HEK293 (cell line): ENCODE measurements around the gene BMPR2.

Source experiments
- CTCF ChIA-PET: fragments of 350-600 bp; formaldehyde crosslinking; extraction: SDS; loops from one replicate; lab custom pipeline; 2021; ENCODE audit warnings: antibody characterized with exemption; lab: Yijun Ruan, JAX
- POLR2A ChIA-PET: fragments of 300-600 bp; formaldehyde crosslinking; extraction: SDS; loops from one replicate; lab custom pipeline; 2020; ENCODE audit warnings: antibody characterized with exemption, inconsistent platforms; lab: Yijun Ruan, JAX
- H3K27ac ChIP-seq: fragments of 200-500 bp; sonication (Bioruptor generic); 2 replicates; pipeline ENCODE4 v1.5.1; 2014; ENCODE audit warnings: low read depth, low read length, control low read depth, inconsistent platforms; ENCODE audit errors: extremely low read depth
- H3K36me3 ChIP-seq, 2 experiments: fragments of 200-500 bp in 1 of 2; sonication (Bioruptor generic) in 1 of 2; 1 replicate in 1 of 2; 2 replicates in 1 of 2; pipeline ENCODE4 v1.5.1; 2014 to 2017; ENCODE audit warnings: inconsistent platforms in 2 of 2, low read length in 2 of 2; ENCODE audit not compliant: control insufficient read depth in 2 of 2, insufficient read depth in 1 of 2
- H3K4me1 ChIP-seq: fragments of 200-500 bp; sonication (Bioruptor generic); 2 replicates; pipeline ENCODE4 v1.5.1; 2014; ENCODE audit warnings: mild to moderate bottlenecking, low read length, inconsistent platforms; ENCODE audit not compliant: control insufficient read depth, insufficient read depth
- H3K4me3 ChIP-seq: 2 replicates; pipeline ENCODE4 v1.5.1; 2011; ENCODE audit warnings: low read depth, mild to moderate bottlenecking, control low read depth, low read length, moderate library complexity
- H3K9me3 ChIP-seq: fragments of 200-500 bp; sonication (Bioruptor generic); 2 replicates; pipeline ENCODE4 v1.5.1; 2014; ENCODE audit warnings: low read depth, low read length, inconsistent platforms; ENCODE audit not compliant: control insufficient read depth, insufficient read depth
- ATF2 ChIP-seq: fragments of 450-650 bp; formaldehyde crosslinking; IDR thresholded peaks from 2 replicates; pipeline ENCODE4 v1.5.1; 2016; ENCODE audit warnings: missing biosample characterization, missing genetic modification characterization, low read depth
- CTCF ChIP-seq: fragments of 450-650 bp; formaldehyde crosslinking; IDR thresholded peaks from 2 replicates; pipeline ENCODE4 v1.5.1; 2016; ENCODE audit warnings: missing biosample characterization, missing genetic modification characterization
- EGR2 ChIP-seq: fragments of 450-650 bp; formaldehyde crosslinking; IDR thresholded peaks from 2 replicates; pipeline ENCODE4 v1.5.1; 2016; ENCODE audit warnings: low read depth, missing biosample characterization, missing genetic modification characterization
- GFI1B ChIP-seq: fragments of 450-650 bp; formaldehyde crosslinking; IDR thresholded peaks from 2 replicates; pipeline ENCODE4 v1.5.1; 2016; ENCODE audit warnings: missing biosample characterization, missing genetic modification characterization
- GLI4 ChIP-seq: fragments of 450-650 bp; formaldehyde crosslinking; IDR thresholded peaks from 2 replicates; pipeline ENCODE4 v1.5.1; 2016; ENCODE audit warnings: missing biosample characterization, missing genetic modification characterization
- KLF1 ChIP-seq: fragments of 450-650 bp; formaldehyde crosslinking; IDR thresholded peaks from 2 replicates; pipeline ENCODE4 v1.5.1; 2016; ENCODE audit warnings: missing biosample characterization, missing genetic modification characterization
- KLF7 ChIP-seq: fragments of 450-650 bp; formaldehyde crosslinking; IDR thresholded peaks from 2 replicates; pipeline ENCODE4 v1.5.1; 2016; ENCODE audit warnings: missing biosample characterization, missing genetic modification characterization, borderline replicate concordance
- PRDM1 ChIP-seq: fragments of 450-650 bp; formaldehyde crosslinking; IDR thresholded peaks from 2 replicates; pipeline ENCODE4; 2016; ENCODE audit warnings: missing biosample characterization, missing genetic modification characterization
- SP7 ChIP-seq: fragments of 450-650 bp; formaldehyde crosslinking; IDR thresholded peaks from 2 replicates; pipeline ENCODE4 v1.5.1; 2016; ENCODE audit warnings: missing biosample characterization, missing genetic modification characterization
- ZBTB1 ChIP-seq: fragments of 450-650 bp; formaldehyde crosslinking; IDR thresholded peaks from 2 replicates; pipeline ENCODE4 v1.5.1; 2016; ENCODE audit warnings: missing biosample characterization, missing genetic modification characterization
- ZBTB17 ChIP-seq: fragments of 450-650 bp; formaldehyde crosslinking; IDR thresholded peaks from 2 replicates; pipeline ENCODE4 v1.5.1; 2016; ENCODE audit warnings: missing biosample characterization, missing genetic modification characterization
- ZFHX2 ChIP-seq: fragments of 450-650 bp; formaldehyde crosslinking; conservative IDR thresholded peaks from 2 replicates; pipeline ENCODE4 v1.5.1; 2016; ENCODE audit warnings: missing biosample characterization, missing genetic modification characterization
- ZNF132 ChIP-seq: fragments of 450-650 bp; formaldehyde crosslinking; IDR thresholded peaks from 2 replicates; pipeline ENCODE4 v1.5.1; 2017; ENCODE audit warnings: missing biosample characterization, missing genetic modification characterization, borderline replicate concordance
- ZNF138 ChIP-seq: fragments of 450-650 bp; formaldehyde crosslinking; IDR thresholded peaks from 2 replicates; pipeline ENCODE4 v1.5.1; 2016; ENCODE audit warnings: missing biosample characterization, missing genetic modification characterization, borderline replicate concordance
- ZNF16 ChIP-seq: fragments of 450-650 bp; formaldehyde crosslinking; IDR thresholded peaks from 2 replicates; pipeline ENCODE4 v1.5.1; 2016; ENCODE audit warnings: low read depth, missing biosample characterization, missing genetic modification characterization
- ZNF2 ChIP-seq: fragments of 450-650 bp; formaldehyde crosslinking; IDR thresholded peaks from 2 replicates; pipeline ENCODE4 v1.5.1; 2016; ENCODE audit warnings: missing biosample characterization, missing genetic modification characterization
- ZNF239 ChIP-seq: fragments of 450-650 bp; formaldehyde crosslinking; IDR thresholded peaks from 2 replicates; pipeline ENCODE4 v1.5.1; 2016; ENCODE audit warnings: missing biosample characterization, missing genetic modification characterization
- ZNF311 ChIP-seq: fragments of 450-650 bp; formaldehyde crosslinking; IDR thresholded peaks from 2 replicates; pipeline ENCODE4 v1.5.1; 2017; ENCODE audit warnings: missing biosample characterization, missing genetic modification characterization, borderline replicate concordance
- ZNF335 ChIP-seq: fragments of 450-650 bp; formaldehyde crosslinking; conservative IDR thresholded peaks from 2 replicates; pipeline ENCODE4 v1.5.1; 2016; ENCODE audit warnings: missing biosample characterization, missing genetic modification characterization
- ZNF530 ChIP-seq: fragments of 450-650 bp; formaldehyde crosslinking; IDR thresholded peaks from 2 replicates; pipeline ENCODE4 v1.5.1; 2016; ENCODE audit warnings: low read depth, missing biosample characterization, missing genetic modification characterization
- ZNF548 ChIP-seq: fragments of 450-650 bp; formaldehyde crosslinking; IDR thresholded peaks from 2 replicates; pipeline ENCODE4 v1.5.1; 2016; ENCODE audit warnings: missing biosample characterization, missing genetic modification characterization
- ZNF624 ChIP-seq: fragments of 450-650 bp; formaldehyde crosslinking; IDR thresholded peaks from 2 replicates; pipeline ENCODE4 v1.5.1; 2017; ENCODE audit warnings: missing biosample characterization, missing genetic modification characterization
- ZNF654 ChIP-seq: fragments of 450-650 bp; formaldehyde crosslinking; IDR thresholded peaks from 2 replicates; pipeline ENCODE4 v1.5.1; 2016; ENCODE audit warnings: low read depth, missing biosample characterization, missing genetic modification characterization
- ZNF747 ChIP-seq: fragments of 450-650 bp; formaldehyde crosslinking; IDR thresholded peaks from 2 replicates; pipeline ENCODE4 v1.5.1; 2016; ENCODE audit warnings: missing biosample characterization, missing genetic modification characterization
- TF ChIP-seq, protein P1 (sequence below): fragments of 450-650 bp; formaldehyde crosslinking; IDR thresholded peaks from 2 replicates; pipeline ENCODE4 v1.5.1; 2016; ENCODE audit warnings: missing biosample characterization, missing genetic modification characterization
- TF ChIP-seq, protein P2 (sequence below): fragments of 450-650 bp; formaldehyde crosslinking; IDR thresholded peaks from 2 replicates; pipeline ENCODE4 v1.5.1; 2017; ENCODE audit warnings: missing biosample characterization, missing genetic modification characterization

BMPR2 gene

GRCh38 chr2:202588647-202589581 lies 212.8 kb downstream of the BMPR2 start (continued):
- TF ChIP-seq CTCF (tag by site-specific recombination) (peak; percentile 84), KLF7 (tag by site-specific recombination) (0 out of 2 replicates have a peak, but pooled peaks have one; percentile 51), ZBTB17 (tag by site-specific recombination) (peak; percentile 57), GFI1B (no peak), PRDM1 (tag by site-specific recombination) (no peak), ZFHX2 (peak; percentile 80), EGR2 (tag by site-specific recombination) (peak; percentile 66; the same call in 1 of the 2 replicates), ZNF335 (tag by site-specific recombination) (0 out of 2 replicates have a peak, but pooled peaks have one; percentile 15), KLF1 (tag by site-specific recombination) (peak; percentile 80), ZNF2 (0 out of 2 replicates have a peak, but pooled peaks have one; percentile 49), ZNF654 (tag by site-specific recombination) (peak; percentile 79), ZNF239 (tag by site-specific recombination) (no peak), ZNF530 (no peak), ATF2 (tag by site-specific recombination) (no peak), ZNF16 (tag by site-specific recombination) (no peak)

GRCh38 chr2:202589582-202589949 lies 213.4 kb downstream of the BMPR2 start:
- Histone ChIP-seq H3K9me3 (no peaks in the 10 kb centered on the region), H3K36me3 (no peaks in the 10 kb centered on the region), H3K4me3 (no peak overlapping the region), H3K27ac (no peak overlapping the region), H3K4me1 (no peaks in the 10 kb centered on the region)
- ChIA-PET POLR2A (no interaction called here), CTCF (interaction anchor here (0.6 to 1.9 kb wide), 11 partner anchors 10 to 1226 kb away, joined by 3 to 15 read pairs (median 5); no protein-coding TSS in a partner anchor)
- TF ChIP-seq CTCF (tag by site-specific recombination) (no peak), ZBTB1 (tag by site-specific recombination) (no peak), SP7 (tag by site-specific recombination) (no peak), ZNF624 (tag by site-specific recombination) (no peak), ZNF311 (tag by site-specific recombination) (no peak), ZNF138 (tag by site-specific recombination) (no peak), ZNF548 (tag by site-specific recombination) (no peak), ZNF132 (no peak), GLI4 (tag by site-specific recombination) (no peak), ZNF747 (tag by site-specific recombination) (no peak)
- TF ChIP-seq, protein P1, sequence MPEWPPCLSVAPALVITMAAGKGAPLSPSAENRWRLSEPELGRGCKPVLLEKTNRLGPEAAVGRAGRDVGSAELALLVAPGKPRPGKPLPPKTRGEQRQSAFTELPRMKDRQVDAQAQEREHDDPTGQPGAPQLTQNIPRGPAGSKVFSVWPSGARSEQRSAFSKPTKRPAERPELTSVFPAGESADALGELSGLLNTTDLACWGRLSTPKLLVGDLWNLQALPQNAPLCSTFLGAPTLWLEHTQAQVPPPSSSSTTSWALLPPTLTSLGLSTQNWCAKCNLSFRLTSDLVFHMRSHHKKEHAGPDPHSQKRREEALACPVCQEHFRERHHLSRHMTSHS (tag by site-specific recombination): no peak
- TF ChIP-seq, protein P2, sequence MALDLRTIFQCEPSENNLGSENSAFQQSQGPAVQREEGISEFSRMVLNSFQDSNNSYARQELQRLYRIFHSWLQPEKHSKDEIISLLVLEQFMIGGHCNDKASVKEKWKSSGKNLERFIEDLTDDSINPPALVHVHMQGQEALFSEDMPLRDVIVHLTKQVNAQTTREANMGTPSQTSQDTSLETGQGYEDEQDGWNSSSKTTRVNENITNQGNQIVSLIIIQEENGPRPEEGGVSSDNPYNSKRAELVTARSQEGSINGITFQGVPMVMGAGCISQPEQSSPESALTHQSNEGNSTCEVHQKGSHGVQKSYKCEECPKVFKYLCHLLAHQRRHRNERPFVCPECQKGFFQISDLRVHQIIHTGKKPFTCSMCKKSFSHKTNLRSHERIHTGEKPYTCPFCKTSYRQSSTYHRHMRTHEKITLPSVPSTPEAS (tag by site-specific recombination): no peak
